ENCODE data around the gene NYAP1. TPM values are rescaled to one million over a fixed set of nuclear protein-coding genes. Genes with fewer than 3 reads are reported as not detected.

The NYAP1 gene
- total RNA-seq, 1 donor from 2014 or later = 2.5 TPM

GRCh38 chr7:100538348-100538653 is 54.6 kb downstream of the NYAP1 start:
- H3K36me3 ChIP-seq (ENCODE audit: insufficient read depth, low read length) = no peaks in the 10 kb centered on the region
- FAIRE-seq = no peak
- H3K9ac ChIP-seq (ENCODE audit: low read length) = peak overlapping the region; percentile 50
- H3K4me2 ChIP-seq (ENCODE audit: low read length) = peak overlapping the region; percentile 97
- H3K9me3 ChIP-seq (ENCODE audit: insufficient read depth, low read depth, low read length) = no peaks in the 10 kb centered on the region
- H3K4me3 ChIP-seq (ENCODE audit: insufficient read depth, low read depth, low read length) = peak overlapping the region; percentile 65
- H3K27ac ChIP-seq (ENCODE audit: low read depth, low read length) = no peak overlapping the region
- peak overlapping the region; percentile 96 for H3K4me3 Mint-ChIP-seq (ENCODE audit: unreplicated experiment)
- H2AFZ ChIP-seq (ENCODE audit: low read depth, low read length) = peak overlapping the region; percentile 89
- H3K4me1 ChIP-seq (ENCODE audit: insufficient read depth, low read length) = peaks cover 4% of the 10 kb centered on the region
- peaks cover 1% of the 10 kb centered on the region for H3K27me3 Mint-ChIP-seq (ENCODE audit: low read depth, unreplicated experiment)
- H3K27me3 ChIP-seq (ENCODE audit: insufficient read depth, low read length) = no peaks in the 10 kb centered on the region
- DNase-seq (ENCODE audit: low read depth) = no peak
- H3K27ac Mint-ChIP-seq (ENCODE audit: unreplicated experiment) = no peak overlapping the region
- H4K20me1 ChIP-seq (ENCODE audit: insufficient read depth, low read length) = no peaks in the 10 kb centered on the region
- no peaks in the 10 kb centered on the region for H3K36me3 Mint-ChIP-seq (ENCODE audit: low read depth, unreplicated experiment)
- TF ChIP-seq CTCF (IDR thresholded peaks at IDR 0.05; ENCODE audit: insufficient read depth, low read depth, low read length) = no peak
- TF ChIP-seq EZH2 (IDR thresholded peaks at IDR 0.05; ENCODE audit: insufficient read depth, low read length) = no peak
- no peaks in the 10 kb centered on the region for H3K4me1 Mint-ChIP-seq (ENCODE audit: low read depth, unreplicated experiment)
- peaks cover 13% of the 10 kb centered on the region for H3K79me2 ChIP-seq (ENCODE audit: insufficient read depth, low read length)
- H3K9me3 Mint-ChIP-seq (ENCODE audit: unreplicated experiment) = no peaks in the 10 kb centered on the region

GRCh38 chr7:100538654-100539435 is 55.1 kb downstream of the NYAP1 start, which contains the start of gene AGFG2:
AGFG2 (plus strand) TSS chr7:100539203; CDS start chr7:100539347, 144 bp downstream.
- no peak for FAIRE-seq
- peak within 1 kb of the TSS; percentile 30 for H3K27ac ChIP-seq (ENCODE audit: low read depth, low read length)
- H3K9ac ChIP-seq (ENCODE audit: low read length) = peak within 1 kb of the TSS; percentile 62

More at GRCh38 chr7:100538654-100539435, 55.1 kb downstream of the NYAP1 start, which contains the start of gene AGFG2:
- Histone ChIP-seq H3K4me1 (ENCODE audit: insufficient read depth, low read length) (peaks cover 4% of the 10 kb centered on the region), H3K9me3 (ENCODE audit: insufficient read depth, low read depth, low read length) (no peaks in the 10 kb centered on the region), H3K79me2 (ENCODE audit: insufficient read depth, low read length) (peaks cover 17% of the 10 kb centered on the region), H3K36me3 (ENCODE audit: insufficient read depth, low read length) (no peaks in the 10 kb centered on the region), H2AFZ (ENCODE audit: low read depth, low read length) (peak within 1 kb of the TSS; percentile 89), H3K4me2 (ENCODE audit: low read length) (peak within 1 kb of the TSS; percentile 97), H3K27me3 (ENCODE audit: insufficient read depth, low read length) (no peaks in the 10 kb centered on the region), H4K20me1 (ENCODE audit: insufficient read depth, low read length) (no peaks in the 10 kb centered on the region), H3K4me3 (ENCODE audit: insufficient read depth, low read depth, low read length) (peak within 1 kb of the TSS; percentile 71)
- H3K27ac Mint-ChIP-seq (ENCODE audit: unreplicated experiment) = peak within 1 kb of the TSS; percentile 62
- peak within 1 kb of the TSS; percentile 96 for H3K4me3 Mint-ChIP-seq (ENCODE audit: unreplicated experiment)
- H3K9me3 Mint-ChIP-seq (ENCODE audit: unreplicated experiment) = no peaks in the 10 kb centered on the region
- no peaks in the 10 kb centered on the region for H3K27me3 Mint-ChIP-seq (ENCODE audit: low read depth, unreplicated experiment)
- peak; percentile 98 for DNase-seq (ENCODE audit: low read depth)
- no peaks in the 10 kb centered on the region for H3K36me3 Mint-ChIP-seq (ENCODE audit: low read depth, unreplicated experiment)
- H3K4me1 Mint-ChIP-seq (ENCODE audit: low read depth, unreplicated experiment) = no peaks in the 10 kb centered on the region
- TF ChIP-seq CTCF (IDR thresholded peaks at IDR 0.05; ENCODE audit: insufficient read depth, low read depth, low read length) (no peak), EZH2 (IDR thresholded peaks at IDR 0.05; ENCODE audit: insufficient read depth, low read length) (no peak)
